Fibroblast of skin of abdomen (primary cell): Measurements from ENCODE around the gene BMP7.

ENCODE experiments used
- DNase-seq: peaks from one replicate; pipeline ENCODE4 v3.0.0-alpha.2; 2013

The BMP7 gene

GRCh38 chr20:57122536-57123489 lies 143.6 kb downstream of the BMP7 start:
- no peak for DNase-seq

GRCh38 chr20:57118964-57119363 lies 147.5 kb downstream of the BMP7 start:
- DNase-seq: no peak
